HEK293T (cell line): ENCODE measurements around the gene ZNF516.

Source experiments
- CTCF ChIA-PET: fragments of 350-600 bp; formaldehyde crosslinking; extraction: SDS; loops from one replicate; lab custom pipeline; 2021; ENCODE audit warnings: antibody characterized with exemption, inconsistent platforms; lab: Yijun Ruan, JAX
- POLR2A ChIA-PET: fragments of 350-600 bp; formaldehyde crosslinking; extraction: SDS; loops from one replicate; lab custom pipeline; 2020; ENCODE audit warnings: antibody characterized with exemption, inconsistent platforms; lab: Yijun Ruan, JAX
- DNase-seq: peaks from one replicate; pipeline ENCODE4 v3.0.0; 2012; ENCODE audit warnings: mixed read lengths; ENCODE audit errors: extremely low spot score
- ARNT ChIP-seq: fragments of 450-650 bp; IDR thresholded peaks from 2 replicates; pipeline ENCODE4 v1.6.1; 2017; ENCODE audit warnings: mild to moderate bottlenecking
- BHLHE40 ChIP-seq: fragments of 450-650 bp; IDR thresholded peaks from 2 replicates; pipeline ENCODE4 v1.6.1; 2016; ENCODE audit warnings: mild to moderate bottlenecking, moderate library complexity, borderline replicate concordance
- CTBP1 ChIP-seq: fragments of 450-650 bp; IDR thresholded peaks from 2 replicates; pipeline ENCODE4 v1.6.1; 2016; ENCODE audit warnings: borderline replicate concordance
- ELF4 ChIP-seq: fragments of 450-650 bp; IDR thresholded peaks from 2 replicates; pipeline ENCODE4 v1.6.1; 2017; ENCODE audit warnings: antibody characterized with exemption
- FOXA1 ChIP-seq: fragments of 450-650 bp; IDR thresholded peaks from 2 replicates; pipeline ENCODE4 v1.6.1; 2016; ENCODE audit warnings: mild to moderate bottlenecking
- FOXK2 ChIP-seq: fragments of 450-650 bp; IDR thresholded peaks from 2 replicates; pipeline ENCODE4 v1.6.1; 2016; ENCODE audit warnings: mild to moderate bottlenecking
- FOXM1 ChIP-seq: fragments of 450-650 bp; IDR thresholded peaks from 2 replicates; pipeline ENCODE4 v1.6.1; 2017; ENCODE audit warnings: mild to moderate bottlenecking, borderline replicate concordance
- HDGF ChIP-seq: fragments of 450-650 bp; IDR thresholded peaks from 2 replicates; pipeline ENCODE4 v1.6.1; 2017; ENCODE audit warnings: antibody characterized with exemption, borderline replicate concordance
- L3MBTL2 ChIP-seq: fragments of 450-650 bp; conservative IDR thresholded peaks from 2 replicates; pipeline ENCODE4 v1.6.1; 2016; ENCODE audit warnings: mild to moderate bottlenecking
- LEF1 ChIP-seq: fragments of 450-650 bp; IDR thresholded peaks from 2 replicates; pipeline ENCODE4 v1.6.1; 2017; ENCODE audit warnings: mild to moderate bottlenecking, borderline replicate concordance
- NFRKB ChIP-seq: fragments of 450-650 bp; IDR thresholded peaks from 2 replicates; pipeline ENCODE4 v1.6.1; 2016; ENCODE audit warnings: mild to moderate bottlenecking, moderate library complexity
- PKNOX1 ChIP-seq: fragments of 450-650 bp; IDR thresholded peaks from 2 replicates; pipeline ENCODE4 v1.6.1; 2016
- SP1 ChIP-seq: fragments of 450-650 bp; IDR thresholded peaks from 2 replicates; pipeline ENCODE4 v1.6.1; 2017
- SUZ12 ChIP-seq: fragments of 450-650 bp; IDR thresholded peaks from 2 replicates; pipeline ENCODE4 v1.6.1; 2016; ENCODE audit warnings: mild to moderate bottlenecking
- TARDBP ChIP-seq: fragments of 450-650 bp; IDR thresholded peaks from 2 replicates; pipeline ENCODE4 v1.6.1; 2016
- ZNF384 ChIP-seq: fragments of 450-650 bp; IDR thresholded peaks from 2 replicates; pipeline ENCODE4 v1.6.1; 2016

Gene ZNF516

GRCh38 chr18:76391746-76392145 is 103.3 kb downstream of the ZNF516 start:
- ChIA-PET POLR2A (no interaction called here), CTCF (no interaction called here)
- no peak for TF ChIP-seq ARNT
- no peak for TF ChIP-seq NFRKB
- TF ChIP-seq ELF4: no peak
- no peak for TF ChIP-seq PKNOX1
- no peak for TF ChIP-seq FOXM1
- no peak for TF ChIP-seq SUZ12
- no peak for TF ChIP-seq L3MBTL2
- TF ChIP-seq LEF1: no peak
- no peak for TF ChIP-seq CTBP1
- TF ChIP-seq BHLHE40: no peak
- no peak for TF ChIP-seq HDGF
- no peak for TF ChIP-seq TARDBP
- no peak for TF ChIP-seq FOXA1
- no peak for TF ChIP-seq SP1
- DNase-seq: no peak

GRCh38 chr18:76391038-76391437 is 104.0 kb downstream of the ZNF516 start:
- DNase-seq: no peak
- ChIA-PET POLR2A (no interaction called here), CTCF (no interaction called here)
- TF ChIP-seq HDGF (no peak), SUZ12 (no peak), FOXA1 (no peak), NFRKB (no peak), ARNT (no peak), PKNOX1 (no peak), ZNF384 (no peak), ELF4 (no peak), LEF1 (no peak), L3MBTL2 (no peak), SP1 (no peak), BHLHE40 (no peak), CTBP1 (no peak), FOXK2 (no peak), TARDBP (no peak), FOXM1 (no peak)

GRCh38 chr18:76390452-76391035 is 104.5 kb downstream of the ZNF516 start:
- POLR2A ChIA-PET: no interaction called here
- no peak for TF ChIP-seq FOXK2
- DNase-seq: no peak
- CTCF ChIA-PET: no interaction called here

DNA sequence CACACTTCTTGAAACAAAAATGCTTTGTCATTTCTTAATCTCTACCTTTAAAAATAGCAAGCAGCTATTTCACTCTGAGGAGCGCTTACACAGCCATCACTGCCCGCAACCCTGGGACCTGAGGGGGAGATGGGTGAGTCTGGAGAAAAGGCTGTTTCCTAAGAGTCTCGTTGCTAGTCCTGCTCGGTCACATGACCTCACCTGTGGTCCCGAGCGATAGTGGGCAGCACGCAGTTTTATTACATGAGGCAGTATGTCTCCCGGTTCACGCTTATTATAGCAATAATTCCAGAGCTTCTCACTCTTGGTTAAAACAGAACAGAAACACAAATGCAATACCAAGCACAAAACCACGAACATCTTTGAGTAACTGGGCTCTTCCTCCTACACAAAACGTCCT is 105.3 kb downstream of the ZNF516 start:
- DNase-seq: no peak
- TF ChIP-seq ZNF384 (no peak), FOXM1 (no peak), LEF1 (no peak), FOXA1 (no peak), SUZ12 (no peak), BHLHE40 (no peak), L3MBTL2 (no peak), ELF4 (no peak), ARNT (no peak), TARDBP (no peak), PKNOX1 (no peak), SP1 (no peak), FOXK2 (no peak), HDGF (no peak), CTBP1 (no peak), NFRKB (no peak)
- ChIA-PET CTCF (interaction anchor here (0.6 kb wide), 1 partner anchor 39 kb away, joined by 3 read pairs; no protein-coding TSS in a partner anchor), POLR2A (no interaction called here)

GRCh38 chr18:76388891-76389423 is 106.1 kb downstream of the ZNF516 start:
- ChIA-PET CTCF (interaction anchor here (0.6 kb wide), 1 partner anchor 40 kb away, joined by 3 read pairs; no protein-coding TSS in a partner anchor), POLR2A (no interaction called here)
- DNase-seq: no peak
- no peak for TF ChIP-seq TARDBP

DNA sequence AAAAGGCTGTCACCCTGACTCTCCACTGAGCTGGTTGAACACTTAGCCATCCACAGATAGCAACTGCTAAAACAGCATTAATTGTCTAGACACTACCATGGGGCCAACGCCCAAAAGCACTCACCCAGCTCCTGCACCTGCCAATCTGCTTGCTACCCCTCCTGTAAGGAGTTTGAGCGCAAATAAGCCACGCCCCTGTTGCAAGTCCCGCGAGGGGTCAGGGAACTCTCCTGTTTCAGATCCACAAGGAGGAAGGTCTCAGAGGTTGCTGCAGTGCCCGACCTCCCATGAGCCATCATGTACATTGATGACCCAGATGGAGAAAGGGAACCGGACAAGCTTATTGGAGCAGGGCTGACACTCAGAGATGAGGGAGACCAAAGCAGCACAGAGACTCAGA is 106.8 kb downstream of the ZNF516 start:
- POLR2A ChIA-PET: no interaction called here

More for the DNA sequence above, 106.8 kb downstream of the ZNF516 start:
- TF ChIP-seq SUZ12 (no peak), FOXK2 (no peak), NFRKB (no peak), ELF4 (no peak), FOXM1 (no peak)
- CTCF ChIA-PET: interaction anchor here (0.9 kb wide), 1 partner anchor 321 kb away, joined by 3 read pairs; no protein-coding TSS in a partner anchor
- DNase-seq: no peak
